K562 (cell line): Measurements from ENCODE around the gene LST1. TPM values are rescaled to one million over a fixed set of nuclear protein-coding genes. Genes with fewer than 3 reads are reported as not detected.

ENCODE experiments used
- ATAC-seq: fragments of 200-7000 bp; cut with Tn5 transposase; 3 replicates; pipeline ENCODE4 v1.9.1; 2020; ENCODE audit warnings: moderate library complexity
- BruUV-seq: library from RNA; stranded (reverse); fragments of 400-500 nt; replicated peaks from 2 replicates; lab custom pipeline; 2021; lab: Mats Ljungman, UMichigan
- CTCF ChIA-PET: fragments of 300-600 bp; formaldehyde crosslinking; extraction: SDS; loops from one replicate; lab custom pipeline; 2021; ENCODE audit warnings: low intra/inter-chr PET ratio; lab: Yijun Ruan, JAX
- POLR2A ChIA-PET: fragments of 300-600, 350-650 bp; sonication (Branson Sonifier 250); formaldehyde crosslinking; extraction: SDS; loops from one replicate; lab custom pipeline; 2021; ENCODE audit warnings: antibody characterized with exemption, inconsistent platforms; lab: Yijun Ruan, JAX
- DNase-seq, 4 experiments: peaks; one replicate each; pipeline versions ENCODE4 v3.0.0 to v3.0.0-alpha.2; 2011 to 2018; ENCODE audit warnings: low spot score in 3 of 4, mixed read lengths in 3 of 4; ENCODE audit errors: extremely low read depth in 1 of 4
- FAIRE-seq: peaks from 2 replicates; lab custom pipeline; 2011; peaks lifted over from hg19 to GRCh38; lab: Jason Lieb, UNC
- H2AFZ ChIP-seq: 2 replicates; pipeline ENCODE4 v1.6.0; 2011; ENCODE audit warnings: low read depth, low read length, control low read depth, inconsistent platforms
- H3K27ac ChIP-seq: fragments of 200-600 bp; 3 replicates; pipeline ENCODE4 v1.8.0; 2011; ENCODE audit warnings: low read depth, mild to moderate bottlenecking, control low read depth, inconsistent platforms, low read length, moderate library complexity, mixed read lengths; ENCODE audit errors: extremely low read depth
- H3K27me3 ChIP-seq, 2 experiments: fragments of 300-600 bp in 1 of 2; 2 replicates in 1 of 2; 3 replicates in 1 of 2; pipeline versions ENCODE4 v1.6.0 to v1.8.0; 2011; ENCODE audit warnings: inconsistent platforms in 2 of 2, low read length in 2 of 2, mild to moderate bottlenecking in 1 of 2, mixed read lengths in 1 of 2, moderate library complexity in 1 of 2; ENCODE audit not compliant: control insufficient read depth in 2 of 2, insufficient read depth in 2 of 2
- H3K36me3 ChIP-seq: fragments of 300-600 bp; 3 replicates; pipeline ENCODE4 v1.8.0; 2011; ENCODE audit warnings: mild to moderate bottlenecking, low read length, inconsistent platforms; ENCODE audit not compliant: control insufficient read depth, insufficient read depth
- H3K4me1 ChIP-seq, 2 experiments: fragments of 200-600 bp in 1 of 2; replicated peaks in 1 of 2; 2 replicates in 1 of 2; 3 replicates in 1 of 2; pipeline versions ENCODE4 v1.5.1 to v1.8.0; 2011; ENCODE audit warnings: inconsistent platforms in 2 of 2, low read length in 2 of 2, mild to moderate bottlenecking in 1 of 2, mixed read lengths in 1 of 2, moderate library complexity in 1 of 2; ENCODE audit not compliant: control insufficient read depth in 2 of 2, insufficient read depth in 2 of 2
- H3K4me2 ChIP-seq: 2 replicates; pipeline ENCODE4 v1.6.1; 2011; ENCODE audit warnings: low read length, control low read depth, inconsistent platforms, mixed read lengths; ENCODE audit not compliant: insufficient read depth
- H3K4me3 ChIP-seq: fragments of 200-600 bp; sonication (generic), shearing (Covaris generic); 2 replicates; pipeline ENCODE4 v1.5.1; 2016; ENCODE audit warnings: control low read depth, inconsistent platforms
- H3K79me2 ChIP-seq: fragments of 200-600 bp; 3 replicates; pipeline ENCODE4 v1.8.0; 2011; ENCODE audit warnings: low read length, inconsistent platforms; ENCODE audit not compliant: control insufficient read depth, insufficient read depth
- H3K9ac ChIP-seq, 2 experiments: 2 replicates each; pipeline versions ENCODE4 v1.6.0 to v1.6.1; 2011; ENCODE audit warnings: low read depth in 2 of 2, low read length in 2 of 2, control low read depth in 1 of 2, inconsistent platforms in 1 of 2, mild to moderate bottlenecking in 1 of 2, mixed read lengths in 1 of 2; ENCODE audit not compliant: insufficient read depth in 1 of 2
- H3K9me1 ChIP-seq: one replicate; pipeline ENCODE4 v1.6.0; 2011; ENCODE audit warnings: inconsistent platforms, mild to moderate bottlenecking, low read length, moderate library complexity; ENCODE audit not compliant: control insufficient read depth, insufficient read depth
- H3K9me3 ChIP-seq: replicated peaks from 2 replicates; pipeline ENCODE4 v1.5.1; 2011; ENCODE audit warnings: low read depth, low read length, inconsistent platforms; ENCODE audit not compliant: control insufficient read depth, insufficient read depth
- H4K20me1 ChIP-seq: replicated peaks from 2 replicates; pipeline ENCODE4 v1.6.1; 2011; ENCODE audit warnings: low read length, inconsistent platforms, mixed read lengths; ENCODE audit not compliant: control insufficient read depth, insufficient read depth
- ARHGAP35 ChIP-seq: fragments of 450-650 bp; IDR thresholded peaks from 2 replicates; pipeline ENCODE4 v1.6.1; 2018; ENCODE audit not compliant: partially characterized antibody
- BRF1 ChIP-seq: IDR thresholded peaks from 3 replicates; pipeline ENCODE4 v1.6.1; 2011; ENCODE audit warnings: borderline replicate concordance, mild to moderate bottlenecking; ENCODE audit not compliant: insufficient read length; ENCODE audit errors: extremely low read depth
- DPF2 ChIP-seq: fragments of 450-650 bp; IDR thresholded peaks from 2 replicates; pipeline ENCODE4 v1.6.1; 2016
- FOXP1 ChIP-seq: sonication (generic); formaldehyde crosslinking; IDR thresholded peaks from 2 replicates; pipeline ENCODE4 v1.8.0; 2022; ENCODE audit warnings: mild to moderate bottlenecking, missing genetic modification reagents
- GATA2 ChIP-seq: sonication (generic); formaldehyde crosslinking; IDR thresholded peaks from 2 replicates; pipeline ENCODE4 v1.4.0; 2020; ENCODE audit warnings: mild to moderate bottlenecking, missing genetic modification reagents
- HBP1 ChIP-seq: fragments of 450-650 bp; formaldehyde crosslinking; IDR thresholded peaks from 2 replicates; pipeline ENCODE4 v1.4.0; 2022; ENCODE audit warnings: missing genetic modification characterization
- HDAC1 ChIP-seq, 2 experiments: fragments of 450-650 bp; IDR thresholded peaks; 2 replicates each; pipeline ENCODE4 v1.6.1; 2016 to 2017; ENCODE audit warnings: inconsistent platforms in 1 of 2, mild to moderate bottlenecking in 1 of 2, moderate library complexity in 1 of 2
- KDM1A ChIP-seq, 2 experiments: fragments of 450-650 bp; IDR thresholded peaks; 2 replicates each; pipeline ENCODE4 v1.6.1; 2016; ENCODE audit warnings: mild to moderate bottlenecking in 2 of 2
- L3MBTL2 ChIP-seq: fragments of 450-650 bp; IDR thresholded peaks from 2 replicates; pipeline ENCODE4 v1.6.1; 2016; ENCODE audit warnings: mild to moderate bottlenecking, moderate library complexity
- NBN ChIP-seq: fragments of 450-650 bp; IDR thresholded peaks from 2 replicates; pipeline ENCODE4 v1.6.1; 2016; ENCODE audit warnings: low read depth, mild to moderate bottlenecking
- SMAD1 ChIP-seq: fragments of 150-350 bp; IDR thresholded peaks from 2 replicates; pipeline ENCODE4 v1.6.1; 2014; ENCODE audit warnings: low read length, low read depth; ENCODE audit not compliant: partially characterized antibody
- SNAPC5 ChIP-seq: fragments of 250-450 bp; sonication (Bioruptor Pico); IDR thresholded peaks from 2 replicates; pipeline ENCODE4 v1.8.0; 2021; ENCODE audit warnings: moderate library complexity, mild to moderate bottlenecking, inconsistent platforms
- THAP7 ChIP-seq: fragments of 250-450 bp; sonication (Bioruptor Pico); IDR thresholded peaks from 2 replicates; pipeline ENCODE4 v1.5.0; 2021
- ZBTB12 ChIP-seq: fragments of 250-450 bp; sonication (Bioruptor Pico); IDR thresholded peaks from 2 replicates; pipeline ENCODE4 v1.4.0; 2020
- ZNF212 ChIP-seq: fragments of 450-650 bp; formaldehyde crosslinking; IDR thresholded peaks from 2 replicates; pipeline ENCODE4 v1.4.0; 2020; ENCODE audit warnings: mild to moderate bottlenecking
- ZNF512 ChIP-seq: IDR thresholded peaks from 2 replicates; pipeline ENCODE4 v1.6.1; 2016; ENCODE audit warnings: missing genetic modification characterization, missing compliant biosample characterization
- ZNF707 ChIP-seq: fragments of 250-450 bp; sonication (Bioruptor Pico); conservative IDR thresholded peaks from 2 replicates; pipeline ENCODE4 v1.8.0; 2022; ENCODE audit warnings: inconsistent platforms, mild to moderate bottlenecking, moderate library complexity
- ZNF77 ChIP-seq: fragments of 250-450 bp; sonication (Bioruptor Pico); IDR thresholded peaks from 2 replicates; pipeline ENCODE4 v1.5.0; 2020
- ZNF780A ChIP-seq: fragments of 250-450 bp; sonication (Bioruptor Pico); IDR thresholded peaks from 2 replicates; pipeline ENCODE4 v1.5.0; 2021; ENCODE audit warnings: mild to moderate bottlenecking
- whole genome bisulfite sequencing: fragments of 100-300 bp; shearing (Covaris generic); methylation state at CpG from one replicate; pipeline ENCODE4 v1.1.6; 2016; ENCODE audit warnings: low coverage, mixed read lengths; ENCODE audit not compliant: insufficient coverage; ENCODE audit errors: missing lambda C conversion rate; 5-methylcytosine and 5-hydroxymethylcytosine counted together
- in situ Hi-C: fragments of 300-500 bp; cut with MboI; formaldehyde crosslinking; loops from 4 replicates; pipeline ENCODE4 v1.15.0; 2018; ENCODE audit warnings: inconsistent platforms, mixed read lengths
- intact Hi-C: fragments of 100-400 bp; cut with micrococcal nuclease; formaldehyde crosslinking; loops from 2 replicates; pipeline ENCODE4 v1.14.2; 2022
- polyA plus RNA-seq, 8 experiments: library from polyadenylated mRNA; depleted of rRNA in 4 of 8; stranded (reverse) in 5 of 8; unstranded in 3 of 8; fragments of >200 nt; fragmentation: Nextera tagmentation in 2 of 8; fragmentation: Illumina TruSeq in 1 of 8; extraction: Ambion mirVana in 2 of 8; extraction: Trizol in 1 of 8; gene quantifications; 2 replicates each; pipeline versions ENCODE4 v1.2.1 to v1.2.3, GENCODE V29; 2011 to 2014; ENCODE audit warnings: inconsistent platforms in 1 of 8, missing spikeins in 1 of 8
- total RNA-seq, 7 experiments: library from RNA; depleted of rRNA in 6 of 7; stranded (reverse); fragments of >200 nt in 6 of 7; fragmentation: Illumina TruSeq in 2 of 7; extraction: Trizol in 2 of 7; gene quantifications; 2 replicates each; pipeline versions ENCODE4 v1.2.1 to v1.2.3, GENCODE V29; 2011 to 2021; ENCODE audit warnings: low replicate concordance in 1 of 7

The LST1 gene
- total and polyA plus RNA-seq, 9 of the 15 experiments (the other 6 are each of a cell fraction or from before 2014, with no cell fraction given) = 0.82 to 7.8 (median 1.7) TPM

GRCh38 chr6:31575952-31576685 lies 10.0 kb upstream of the LST1 start:
- Histone ChIP-seq H2AFZ (no peak overlapping the region), H4K20me1 (no peaks in the 10 kb centered on the region), H3K9ac (no peak overlapping the region), H3K4me1 (peaks cover 0 to 27% of the 10 kb centered on the region in 2 experiments; a peak in 2 of 5 replicates), H3K27me3 (no peaks in the 10 kb centered on the region), H3K79me2 (no peaks in the 10 kb centered on the region), H3K4me2 (no peak overlapping the region; the same call in 1 of the 2 replicates), H3K4me3 (no peak overlapping the region), H3K36me3 (no peaks in the 10 kb centered on the region), H3K9me1 (no peaks in the 10 kb centered on the region), H3K27ac (no peak overlapping the region), H3K9me3 (no peaks in the 10 kb centered on the region)
- POLR2A ChIA-PET = interaction anchor here (0.6 to 1.4 kb wide), 7 partner anchors 8 to 50 kb away, joined by 3 to 9 read pairs (median 3); no protein-coding TSS in a partner anchor
- in situ Hi-C loops (no loop called here), intact Hi-C loops (no loop called here)
- DNase-seq (no peak), FAIRE-seq (no peak), ATAC-seq (no peak)
- WGBS = 28% methylated on average over 8 of the region's 8 CpGs
- CTCF ChIA-PET = no interaction called here
- BruUV-seq = no TSS peak
- no peak for TF ChIP-seq ZNF77
- TF ChIP-seq DPF2 = 0 out of 2 replicates have a peak, but pooled peaks have one; percentile 13
- TF ChIP-seq ARHGAP35 = no peak
- TF ChIP-seq BRF1 = no peak
- 0 out of 2 replicates have a peak, but pooled peaks have one; percentile 7 for TF ChIP-seq L3MBTL2
- TF ChIP-seq ZNF780A (CRISPR knock-in tag) = no peak
- TF ChIP-seq ZNF512 = peak; percentile 49; the same call in 1 of the 2 replicates
- TF ChIP-seq HBP1 (CRISPR knock-in tag) = peak; percentile 79; the same call in 1 of the 2 replicates
- TF ChIP-seq HDAC1 (IDR thresholded peaks at IDR 0.05) = 0 out of 4 replicates have a peak, but pooled peaks of 1 of the 2 experiments have one; percentile 54
- no peak for TF ChIP-seq THAP7 (CRISPR knock-in tag)
- no peak for TF ChIP-seq ZBTB12
- no peak for TF ChIP-seq ZNF212
- TF ChIP-seq ZNF707 (CRISPR knock-in tag) = no peak
- no peak for TF ChIP-seq SNAPC5 (CRISPR knock-in tag)
- TF ChIP-seq NBN = no peak
- no peak for TF ChIP-seq SMAD1
- peak; percentile 45 to 48; a peak in 2 of 4 replicates for TF ChIP-seq KDM1A (IDR thresholded peaks at IDR 0.05)
- peak; percentile 60; the same call in 1 of the 2 replicates for TF ChIP-seq GATA2 (CRISPR knock-in tag)
- no peak for TF ChIP-seq FOXP1
